Stimulated activated effector memory CD8-positive, alpha-beta T cell treated with anti-CD3 and anti-CD28 coated beads, Interleukin-12 subunit alpha, Interleukin-12 subunit beta, amount 100 ng/mL, for 72 hours (primary cell): Measurements from ENCODE around the gene RARB.
A peak's percentile ranks its signal among the peaks of the same experiment; 100 is the strongest.

Experiments used
- ATAC-seq: fragments of 150-1000 bp; cut with Tn5 transposase; 2 replicates; pipeline ENCODE4 v1.10.0; 2021
- DNase-seq, 2 donors: peaks; one replicate each; pipeline ENCODE4 v3.0.0; 2021 to 2022; ENCODE audit warnings: low spot score in 2 of 2
- H3K27ac Mint-ChIP-seq: one replicate; pipeline ENCODE4 v1.8.0; 2022; ENCODE audit warnings: mild to moderate bottlenecking, mixed read lengths
- H3K36me3 Mint-ChIP-seq: one replicate; pipeline ENCODE4 v1.8.0; 2022; ENCODE audit warnings: mild to moderate bottlenecking, mixed read lengths
- H3K4me1 Mint-ChIP-seq: one replicate; pipeline ENCODE4 v1.8.0; 2022; ENCODE audit warnings: mixed read lengths
- H3K4me3 Mint-ChIP-seq: one replicate; pipeline ENCODE4 v1.8.0; 2022; ENCODE audit warnings: mild to moderate bottlenecking, mixed read lengths
- H3K9me3 Mint-ChIP-seq: one replicate; pipeline ENCODE4 v1.8.0; 2022; ENCODE audit warnings: mixed read lengths

The RARB gene

GRCh38 chr3:25568525-25569078 lies 140.5 kb downstream of the RARB start:
- H3K27ac Mint-ChIP-seq: no peak overlapping the region
- H3K36me3 Mint-ChIP-seq: no peaks in the 10 kb centered on the region
- no peak for DNase-seq
- ATAC-seq: no peak
- no peaks in the 10 kb centered on the region for H3K4me1 Mint-ChIP-seq
- no peak overlapping the region for H3K4me3 Mint-ChIP-seq
- H3K9me3 Mint-ChIP-seq: no peaks in the 10 kb centered on the region

- H3K27ac Mint-ChIP-seq: no peak overlapping the region
- no peaks in the 10 kb centered on the region for H3K36me3 Mint-ChIP-seq
- H3K4me3 Mint-ChIP-seq: no peak overlapping the region
- DNase-seq (no peak), ATAC-seq (no peak)
- no peaks in the 10 kb centered on the region for H3K4me1 Mint-ChIP-seq
- no peaks in the 10 kb centered on the region for H3K9me3 Mint-ChIP-seq
Measured at GRCh38 chr3:25571285-25571684, 143.2 kb downstream of the RARB start.

- ATAC-seq: no peak
- Mint-ChIP-seq H3K36me3 (no peaks in the 10 kb centered on the region), H3K9me3 (no peaks in the 10 kb centered on the region), H3K4me1 (no peaks in the 10 kb centered on the region), H3K4me3 (no peak overlapping the region), H3K27ac (no peak overlapping the region)
- no peak for DNase-seq
Measured at GRCh38 chr3:25572336-25572735, 144.3 kb downstream of the RARB start.

- H3K4me1 Mint-ChIP-seq: no peaks in the 10 kb centered on the region
- ATAC-seq (no peak), DNase-seq (no peak)
- no peak overlapping the region for H3K4me3 Mint-ChIP-seq
- no peaks in the 10 kb centered on the region for H3K36me3 Mint-ChIP-seq
- no peak overlapping the region for H3K27ac Mint-ChIP-seq
- H3K9me3 Mint-ChIP-seq: no peaks in the 10 kb centered on the region
Measured at GRCh38 chr3:25572919-25573385, 144.9 kb downstream of the RARB start.

- H3K27ac Mint-ChIP-seq: no peak overlapping the region
- H3K4me1 Mint-ChIP-seq: no peaks in the 10 kb centered on the region
- no peaks in the 10 kb centered on the region for H3K9me3 Mint-ChIP-seq
- no peak overlapping the region for H3K4me3 Mint-ChIP-seq
- no peaks in the 10 kb centered on the region for H3K36me3 Mint-ChIP-seq
- no peak for ATAC-seq
- DNase-seq: no peak
Measured at GRCh38 chr3:25573386-25574171, 145.5 kb downstream of the RARB start.

- no peaks in the 10 kb centered on the region for H3K36me3 Mint-ChIP-seq
Measured at GRCh38 chr3:25574172-25574765, 146.2 kb downstream of the RARB start.

GRCh38 chr3:25575001-25575400 lies 146.9 kb downstream of the RARB start:
- H3K27ac Mint-ChIP-seq: no peak overlapping the region
- DNase-seq (no peak), ATAC-seq (no peak)
- H3K4me1 Mint-ChIP-seq: no peaks in the 10 kb centered on the region
- H3K9me3 Mint-ChIP-seq: no peaks in the 10 kb centered on the region
- H3K4me3 Mint-ChIP-seq: no peak overlapping the region
- H3K36me3 Mint-ChIP-seq: no peaks in the 10 kb centered on the region

More at GRCh38 chr3:25574172-25574765, 146.2 kb downstream of the RARB start:
- no peak for ATAC-seq
- H3K4me1 Mint-ChIP-seq: no peaks in the 10 kb centered on the region
- no peak for DNase-seq
- no peak overlapping the region for H3K4me3 Mint-ChIP-seq
- no peak overlapping the region for H3K27ac Mint-ChIP-seq
- no peaks in the 10 kb centered on the region for H3K9me3 Mint-ChIP-seq

GRCh38 chr3:25576146-25576545 lies 148.1 kb downstream of the RARB start:
- H3K9me3 Mint-ChIP-seq: no peaks in the 10 kb centered on the region
- no peaks in the 10 kb centered on the region for H3K4me1 Mint-ChIP-seq
- DNase-seq (no peak), ATAC-seq (no peak)
- no peak overlapping the region for H3K4me3 Mint-ChIP-seq
- no peak overlapping the region for H3K27ac Mint-ChIP-seq
- no peaks in the 10 kb centered on the region for H3K36me3 Mint-ChIP-seq

GRCh38 chr3:25576831-25577454 lies 148.9 kb downstream of the RARB start:
- Mint-ChIP-seq H3K4me1 (no peaks in the 10 kb centered on the region), H3K4me3 (no peak overlapping the region), H3K27ac (no peak overlapping the region), H3K9me3 (no peaks in the 10 kb centered on the region), H3K36me3 (no peaks in the 10 kb centered on the region)
- DNase-seq (no peak), ATAC-seq (no peak)

GRCh38 chr3:25578059-25578458 lies 150.0 kb downstream of the RARB start:
- no peaks in the 10 kb centered on the region for H3K36me3 Mint-ChIP-seq
- no peaks in the 10 kb centered on the region for H3K4me1 Mint-ChIP-seq
- no peak overlapping the region for H3K4me3 Mint-ChIP-seq
- H3K9me3 Mint-ChIP-seq: no peaks in the 10 kb centered on the region
- DNase-seq: no peak
- ATAC-seq: no peak
- H3K27ac Mint-ChIP-seq: no peak overlapping the region

GRCh38 chr3:25580534-25580933 lies 152.5 kb downstream of the RARB start:
- H3K27ac Mint-ChIP-seq: no peak overlapping the region
- no peak for ATAC-seq
- no peak for DNase-seq
- H3K4me3 Mint-ChIP-seq: no peak overlapping the region
- H3K4me1 Mint-ChIP-seq: no peaks in the 10 kb centered on the region
- H3K9me3 Mint-ChIP-seq: no peaks in the 10 kb centered on the region
- no peaks in the 10 kb centered on the region for H3K36me3 Mint-ChIP-seq

GRCh38 chr3:25581335-25581734 lies 153.3 kb downstream of the RARB start:
- ATAC-seq (no peak), DNase-seq (no peak)
- Mint-ChIP-seq H3K4me3 (no peak overlapping the region), H3K9me3 (no peaks in the 10 kb centered on the region), H3K4me1 (no peaks in the 10 kb centered on the region), H3K36me3 (no peaks in the 10 kb centered on the region), H3K27ac (no peak overlapping the region)

GRCh38 chr3:25581823-25582222 lies 153.8 kb downstream of the RARB start:
- no peaks in the 10 kb centered on the region for H3K4me1 Mint-ChIP-seq
- no peak overlapping the region for H3K4me3 Mint-ChIP-seq
- no peaks in the 10 kb centered on the region for H3K36me3 Mint-ChIP-seq
- no peak overlapping the region for H3K27ac Mint-ChIP-seq
- H3K9me3 Mint-ChIP-seq: no peaks in the 10 kb centered on the region
- DNase-seq: no peak
- peak; percentile 33 for ATAC-seq

GRCh38 chr3:25582242-25582641 lies 154.2 kb downstream of the RARB start:
- Mint-ChIP-seq H3K4me3 (no peak overlapping the region), H3K36me3 (no peaks in the 10 kb centered on the region), H3K4me1 (no peaks in the 10 kb centered on the region), H3K9me3 (no peaks in the 10 kb centered on the region), H3K27ac (no peak overlapping the region)
- peak; percentile 43 for ATAC-seq
- no peak for DNase-seq

GRCh38 chr3:25583343-25583742 lies 155.3 kb downstream of the RARB start:
- no peak overlapping the region for H3K27ac Mint-ChIP-seq
- no peaks in the 10 kb centered on the region for H3K9me3 Mint-ChIP-seq
- no peak overlapping the region for H3K4me3 Mint-ChIP-seq
- no peaks in the 10 kb centered on the region for H3K4me1 Mint-ChIP-seq
- DNase-seq: no peak
- H3K36me3 Mint-ChIP-seq: no peaks in the 10 kb centered on the region
- no peak for ATAC-seq
